Measurements from ENCODE around the gene FN3K.
A peak's percentile ranks its signal among the peaks of the same experiment; 100 is the strongest.

Gene FN3K

DNA sequence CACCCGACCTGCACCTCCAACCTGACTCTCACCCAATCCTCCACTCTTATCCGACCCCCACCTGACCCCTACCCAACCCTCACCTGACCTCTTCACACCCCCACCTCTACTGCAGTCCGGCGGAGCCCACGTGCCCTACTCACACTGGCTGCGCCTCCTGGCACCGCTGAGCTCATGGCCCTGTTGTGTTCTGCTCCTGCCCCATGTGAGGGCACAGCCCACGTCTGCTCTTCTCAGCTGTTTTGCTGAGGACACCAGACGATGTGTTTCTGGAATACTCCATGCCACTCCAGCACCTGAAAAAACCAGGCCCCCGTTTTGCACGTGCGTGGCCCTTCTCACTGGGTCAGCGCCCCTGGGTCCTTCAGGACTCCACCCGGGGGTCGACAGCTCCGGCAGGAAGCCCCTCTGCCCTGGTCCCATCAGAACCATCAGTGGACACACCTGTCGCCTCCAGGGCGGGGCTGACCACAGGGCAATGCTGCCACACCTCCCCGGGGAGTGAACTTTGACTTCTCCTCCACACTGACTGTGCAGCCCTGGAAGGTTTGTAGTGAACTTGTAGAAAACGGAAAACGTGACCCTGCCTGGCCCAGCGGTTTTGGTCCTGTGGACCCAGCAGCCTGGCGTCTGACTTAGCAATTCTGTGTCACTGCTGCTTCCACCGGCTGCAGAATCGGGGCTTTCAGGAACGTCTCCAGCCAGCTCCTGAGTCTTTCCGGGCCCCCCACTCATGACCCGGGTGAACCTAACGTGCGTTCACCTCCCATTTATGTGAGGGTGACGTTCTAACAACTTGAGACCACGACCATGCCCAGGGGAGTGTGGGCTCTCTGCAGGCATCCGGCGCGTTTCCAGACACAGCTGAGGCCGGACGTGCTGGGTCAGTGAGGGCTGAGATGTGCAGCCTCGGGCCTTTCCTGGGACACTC lies 31.2 kb upstream of the FN3K start:
- DNase-seq: no peak

DNA sequence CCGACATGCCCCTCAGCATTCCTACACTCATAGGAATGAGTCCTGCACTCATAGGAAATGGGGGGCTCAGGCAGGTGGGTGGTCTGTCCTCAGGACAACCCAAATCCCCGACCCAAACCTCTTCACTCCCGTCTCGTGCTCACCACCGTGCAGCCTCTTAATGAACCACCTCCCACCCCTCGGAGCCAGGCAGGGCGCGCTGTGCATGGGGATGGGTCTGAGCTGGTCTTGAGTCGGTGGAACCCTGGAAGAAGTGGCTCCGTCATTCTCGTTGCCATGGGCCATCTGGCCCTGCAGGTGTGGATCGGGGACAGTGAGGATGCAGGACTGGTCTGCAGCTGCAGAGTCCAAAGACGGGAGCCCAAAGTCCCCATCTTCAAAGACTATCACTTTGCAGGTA lies 30.5 kb upstream of the FN3K start:
- DNase-seq: no peak

DNA sequence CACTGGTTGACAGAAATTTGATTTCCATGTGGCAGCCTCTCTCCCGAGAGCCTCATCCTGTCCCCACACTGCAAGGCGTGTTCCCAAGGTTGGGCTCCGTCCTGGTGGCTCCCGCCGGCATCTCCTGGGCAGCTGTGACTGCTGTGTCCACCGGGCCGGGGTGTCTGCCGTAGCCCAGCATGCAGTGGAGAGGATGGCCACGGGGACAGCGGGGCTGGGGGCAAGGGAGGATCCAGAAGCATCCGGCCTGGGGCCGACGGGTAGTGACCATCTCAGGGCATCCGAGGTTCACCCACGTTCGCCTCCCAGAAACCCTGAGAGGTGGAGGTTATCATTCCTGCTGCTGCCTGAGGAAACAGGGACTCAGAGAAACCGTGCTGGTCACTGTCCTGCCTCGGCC lies 29.7 kb upstream of the FN3K start:
- no peak for DNase-seq

DNA sequence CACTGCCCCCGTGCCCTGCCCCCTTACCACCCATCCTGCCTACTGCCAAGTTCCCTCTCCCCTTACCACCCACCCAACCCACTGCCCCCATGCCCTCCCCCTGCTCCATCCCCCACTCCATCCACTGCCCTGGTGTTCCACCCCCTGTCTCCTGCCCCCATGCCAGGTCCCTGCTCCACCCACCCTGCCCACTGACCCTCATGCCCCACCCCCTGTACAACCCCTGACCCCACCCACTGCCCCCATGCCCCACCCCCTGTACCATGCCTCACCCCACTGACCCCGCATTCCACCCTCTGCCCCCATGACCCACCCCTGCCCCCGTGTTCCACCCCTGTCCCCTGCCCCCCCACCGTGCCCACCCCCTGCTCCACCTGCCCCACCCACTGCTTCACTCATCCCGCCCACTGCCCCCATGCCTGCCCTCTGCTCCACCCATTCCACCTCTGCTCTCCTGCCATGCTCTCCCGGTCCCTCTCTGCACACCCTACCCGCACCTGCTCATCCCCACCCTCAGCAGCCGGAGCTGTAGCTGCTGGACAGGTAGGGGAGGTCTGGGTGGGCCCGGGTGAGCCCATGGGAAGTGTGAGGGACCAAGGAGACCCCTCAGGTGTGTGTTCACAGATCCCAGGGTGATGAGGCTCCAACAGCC lies 26.3 kb upstream of the FN3K start:
- DNase-seq: no peak

DNA sequence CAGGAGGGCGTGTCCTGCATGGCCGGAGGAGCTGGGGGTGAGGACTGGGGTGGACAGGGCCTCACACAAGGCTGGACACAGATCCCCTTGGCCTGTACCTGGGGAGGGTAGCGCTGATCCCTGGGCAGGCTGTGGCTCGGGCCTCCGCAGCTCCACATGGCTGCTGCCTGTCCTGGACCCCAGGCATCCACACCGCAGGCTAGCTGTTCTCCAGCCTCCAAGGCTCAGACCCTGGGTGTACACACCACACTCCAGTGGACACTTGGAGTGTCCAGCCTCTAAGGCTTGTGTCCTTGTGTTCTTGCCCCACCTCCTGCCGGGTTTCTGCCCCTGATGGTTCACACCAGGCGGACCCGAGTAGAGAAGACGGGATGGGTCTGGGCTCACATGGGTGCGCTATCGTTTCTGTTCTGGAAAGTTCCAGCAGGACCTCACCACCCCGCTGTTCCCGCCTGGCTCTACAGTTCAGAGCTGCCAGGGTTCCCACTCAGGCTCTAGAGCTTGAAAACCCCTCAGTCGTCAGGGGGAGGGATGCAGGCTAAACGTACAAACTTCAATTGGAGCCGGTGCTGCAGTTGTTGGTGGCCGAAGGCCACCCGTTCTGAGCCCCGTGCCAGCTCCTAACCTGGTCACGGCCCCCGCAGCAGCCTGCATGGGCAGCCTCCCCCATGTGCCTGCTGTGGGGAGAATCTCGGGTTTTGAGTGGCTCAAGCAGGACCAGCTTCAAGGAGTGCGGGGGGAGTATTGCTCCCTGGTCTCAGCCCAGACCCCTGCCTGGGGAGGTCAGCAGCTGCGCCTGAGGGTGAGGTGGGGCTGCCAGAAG lies 25.5 kb upstream of the FN3K start:
- DNase-seq: no peak

DNA sequence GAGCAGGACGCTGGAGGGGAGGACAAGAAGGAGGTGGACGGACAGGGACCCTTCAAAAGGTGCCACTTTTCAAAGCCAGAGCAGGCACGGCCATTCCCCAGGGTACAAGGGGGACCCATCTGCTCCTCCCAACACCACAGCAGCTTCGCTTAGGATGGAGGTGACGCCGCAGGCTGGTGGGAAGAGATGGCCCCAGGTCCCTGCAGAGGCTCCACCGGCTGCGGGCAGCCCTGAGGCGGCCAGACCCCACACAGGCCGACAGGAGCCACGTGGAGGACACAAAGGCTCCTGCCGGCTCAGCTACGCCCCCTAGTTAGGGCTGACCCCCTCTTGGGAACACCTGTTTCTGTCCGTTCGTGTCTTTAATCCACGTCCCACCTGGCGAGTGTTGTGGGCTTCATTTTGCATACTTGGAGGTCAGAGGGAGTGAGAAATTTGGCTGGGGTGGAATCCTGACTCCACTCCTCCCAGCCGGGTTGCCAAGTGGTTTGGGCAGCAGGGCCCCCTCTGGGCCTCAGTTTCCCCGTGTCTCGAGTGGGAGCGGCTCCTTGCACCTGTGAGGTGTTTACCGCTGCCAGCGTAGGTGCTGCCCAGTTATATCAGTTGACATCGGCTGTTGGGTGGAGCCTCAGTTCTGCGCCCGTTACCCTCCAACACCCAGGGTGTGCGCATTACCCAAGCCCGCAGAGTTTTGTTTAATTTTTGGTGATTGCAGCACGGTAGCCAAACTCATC lies 24.7 kb upstream of the FN3K start:
- no peak for DNase-seq

DNA sequence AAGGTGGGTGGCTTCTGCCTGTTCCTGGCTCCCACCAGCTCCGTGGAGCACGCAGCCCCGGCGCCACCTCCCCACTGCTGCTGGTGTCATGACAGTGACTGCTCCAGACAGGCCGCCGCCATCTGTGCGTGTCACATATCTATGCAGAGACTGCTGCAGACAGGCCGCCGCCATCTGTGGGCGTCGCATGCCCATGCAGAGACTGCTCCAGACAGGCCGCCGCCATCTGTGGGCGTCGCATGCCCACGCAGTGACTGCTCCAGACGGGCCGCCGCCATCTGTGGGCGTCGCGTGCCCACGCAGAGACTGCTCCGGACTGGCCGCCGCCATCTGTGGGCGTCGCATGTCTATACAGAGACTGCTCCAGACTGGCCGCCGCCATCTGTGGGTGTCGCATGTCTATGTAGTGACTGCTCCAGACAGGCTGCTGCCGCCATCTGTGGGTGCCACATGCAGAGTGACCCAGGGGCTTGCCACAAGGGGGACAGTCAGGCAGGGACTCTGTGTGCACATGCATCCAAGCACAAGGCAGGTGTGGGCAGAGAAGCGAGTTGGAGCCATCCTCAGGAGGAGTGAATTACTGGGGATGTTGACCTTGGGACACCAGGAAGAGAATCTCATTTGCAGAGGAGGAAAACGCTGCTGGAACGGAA lies 22.2 kb upstream of the FN3K start:
- DNase-seq: no peak

DNA sequence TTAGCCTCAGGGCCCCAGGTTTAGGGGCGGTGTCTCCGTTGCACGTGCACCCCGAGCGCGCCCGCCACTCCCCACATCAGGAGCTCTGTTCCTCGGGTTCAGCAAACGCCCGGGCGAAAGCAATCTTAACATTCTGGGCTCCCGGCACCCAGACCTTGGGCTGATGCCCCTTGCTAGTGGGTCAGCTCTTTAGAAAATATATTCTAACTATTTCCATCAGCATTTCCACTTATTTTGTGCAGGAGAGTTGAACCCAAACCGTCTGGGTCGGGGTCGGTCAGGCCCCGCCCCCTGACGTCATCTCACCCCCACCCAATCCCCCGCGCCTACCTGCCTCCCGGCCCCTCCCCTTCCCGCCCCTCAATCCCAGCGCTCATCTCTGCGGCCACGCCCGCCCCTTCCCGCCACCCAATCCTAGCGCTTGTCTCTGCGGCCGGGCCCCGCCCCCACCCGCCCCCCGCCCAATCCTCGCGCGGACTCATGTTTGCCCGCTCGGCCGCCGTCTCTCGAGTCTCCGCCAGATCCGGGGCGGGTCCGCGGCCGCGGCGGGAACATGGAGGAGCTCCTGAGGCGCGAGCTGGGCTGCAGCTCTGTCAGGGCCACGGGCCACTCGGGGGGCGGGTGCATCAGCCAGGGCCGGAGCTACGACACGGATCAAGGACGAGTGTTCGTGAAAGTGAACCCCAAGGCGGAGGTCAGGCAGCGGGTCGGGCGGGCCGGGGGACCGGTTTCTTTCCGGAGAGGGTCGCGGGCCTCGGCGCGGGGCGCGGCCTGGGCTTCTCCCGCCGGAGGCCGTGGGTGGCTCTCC lies 19.0 kb upstream of the FN3K start, which contains the start of gene FN3KRP:
FN3KRP (plus strand) TSS at position 504 of the 808 bp plus-strand sequence; CDS start at position 554, 50 bp downstream.
- peak; percentile 96 to 98 for DNase-seq

DNA sequence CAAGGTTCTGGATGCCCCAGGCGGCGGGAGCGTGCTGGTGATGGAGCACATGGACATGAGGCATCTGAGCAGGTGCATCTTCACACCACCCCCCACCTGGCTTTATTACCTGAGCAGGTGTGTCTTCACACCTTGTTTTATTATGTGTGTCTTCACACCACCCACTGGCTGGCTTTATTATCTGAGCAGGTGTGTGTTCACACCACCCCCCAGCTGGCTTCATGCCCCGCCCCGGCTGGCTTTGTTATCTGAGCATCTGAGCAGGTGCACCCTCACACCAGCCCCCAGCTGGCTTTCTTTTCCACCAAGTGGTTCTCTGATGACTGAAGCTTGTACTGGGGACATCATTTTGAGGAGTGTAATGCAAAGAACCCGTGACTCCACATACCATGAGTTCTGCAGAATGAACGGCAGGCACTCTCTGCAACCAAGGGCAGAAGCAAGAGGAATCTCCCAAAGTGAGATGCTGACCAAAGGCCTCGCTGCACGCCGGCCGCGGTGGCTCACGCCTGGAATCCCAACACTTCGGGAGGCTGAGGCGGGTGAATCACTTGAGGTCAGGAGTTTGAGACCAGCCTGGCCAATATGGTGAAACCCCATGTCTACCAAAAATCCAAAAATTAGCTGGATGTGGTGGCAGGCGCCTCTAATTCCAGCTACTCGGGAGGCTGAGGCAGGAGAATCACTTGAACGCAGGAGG lies 16.3 kb upstream of the FN3K start:
- peak; percentile 31 to 44 for DNase-seq

DNA sequence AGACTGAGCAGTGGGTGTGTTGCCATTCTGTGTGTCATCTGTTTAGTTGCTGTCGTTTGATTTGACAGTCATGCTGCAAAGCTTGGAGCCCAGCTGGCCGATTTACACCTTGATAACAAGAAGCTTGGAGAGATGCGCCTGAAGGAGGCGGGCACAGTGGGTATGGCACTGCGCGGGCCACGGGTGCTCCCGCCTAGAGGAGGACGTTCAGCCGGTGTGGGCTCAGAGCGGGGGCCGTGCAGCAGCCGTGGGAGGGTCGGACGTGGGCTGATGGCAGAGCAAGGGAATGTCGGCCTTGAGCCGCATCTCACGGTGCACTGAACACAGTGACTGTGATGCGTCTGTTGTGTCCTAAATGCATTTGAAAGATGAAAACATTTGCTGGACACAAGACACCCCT lies 15.2 kb upstream of the FN3K start:
- DNase-seq: no peak

DNA sequence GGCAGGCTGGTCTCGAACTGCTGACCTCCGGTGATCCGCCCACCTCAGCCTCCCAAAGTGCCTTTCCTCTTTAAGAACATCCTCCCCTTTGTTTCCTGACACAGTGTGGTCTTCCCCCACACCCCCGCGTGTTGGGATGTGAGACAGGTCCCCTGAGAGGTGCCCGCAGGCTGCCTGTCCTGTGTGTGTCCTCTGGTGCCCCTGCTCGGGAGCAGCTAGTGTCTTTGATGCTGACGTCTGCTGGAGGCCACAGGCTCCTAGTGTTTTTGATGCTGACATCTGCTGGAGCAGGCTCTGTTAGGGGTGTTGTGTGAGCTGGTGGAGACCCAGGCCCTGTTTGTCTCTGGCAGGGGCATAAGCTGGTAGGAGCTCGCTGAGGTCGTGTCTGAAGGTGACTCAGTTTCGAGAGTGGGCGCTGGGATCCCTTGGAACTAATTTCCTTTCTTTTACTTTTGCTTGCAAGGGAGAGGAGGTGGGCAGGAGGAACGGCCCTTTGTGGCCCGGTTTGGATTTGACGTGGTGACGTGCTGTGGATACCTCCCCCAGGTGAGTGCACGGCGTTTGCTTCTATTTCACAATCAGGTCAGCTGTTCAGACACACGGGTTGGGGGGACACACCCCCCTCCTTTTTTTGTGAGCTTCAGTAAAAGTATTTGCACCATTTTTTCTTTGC lies 12.9 kb upstream of the FN3K start:
- no peak for DNase-seq

DNA sequence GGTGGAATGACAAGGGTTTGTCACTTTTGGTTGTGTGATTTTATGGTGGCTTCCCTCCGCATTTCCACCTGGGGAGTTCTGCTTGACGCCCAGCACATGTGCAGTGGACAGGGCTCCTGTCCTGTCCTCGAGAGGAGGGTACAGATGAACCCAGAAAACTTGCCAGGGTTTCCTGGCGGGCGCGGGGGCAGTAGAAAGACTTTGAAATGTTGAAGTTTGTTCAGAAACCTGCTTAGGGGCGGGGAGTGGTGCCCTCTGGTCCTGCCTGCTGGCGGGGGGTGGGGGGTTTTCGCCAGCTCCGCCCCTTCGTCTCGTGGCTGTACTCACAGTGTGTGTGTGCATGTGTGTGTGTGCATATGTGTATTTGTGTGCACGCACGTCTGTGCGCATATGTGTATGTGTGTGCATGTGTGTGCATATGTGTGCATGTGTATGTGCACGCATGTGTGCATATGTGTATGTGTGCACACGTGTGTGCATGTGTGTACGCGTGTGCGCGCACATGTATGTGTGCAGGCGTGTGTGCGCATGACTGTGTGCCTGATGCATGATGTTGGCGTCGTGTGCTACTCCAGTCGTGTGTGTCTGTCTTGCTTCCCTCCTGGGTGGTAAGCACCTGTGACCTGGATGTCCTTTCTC lies 12.1 kb upstream of the FN3K start:
- DNase-seq: no peak

DNA sequence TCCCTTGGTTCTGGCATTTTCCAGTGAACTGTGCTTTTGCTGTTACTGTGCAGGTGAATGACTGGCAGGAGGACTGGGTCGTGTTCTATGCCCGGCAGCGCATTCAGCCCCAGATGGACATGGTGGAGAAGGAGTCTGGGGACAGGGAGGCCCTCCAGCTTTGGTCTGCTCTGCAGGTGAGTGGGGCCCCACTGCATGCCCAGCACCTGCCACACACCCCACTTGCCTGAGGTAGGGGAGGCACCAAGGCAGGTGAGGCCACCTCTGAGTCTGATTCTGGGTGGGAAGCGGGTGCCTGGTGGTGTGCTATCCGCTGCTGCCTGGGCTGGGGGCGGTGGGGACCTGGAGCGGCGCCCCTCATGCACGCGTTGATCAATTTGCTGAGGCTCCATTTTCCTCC lies 9.0 kb upstream of the FN3K start:
- DNase-seq: no peak

DNA sequence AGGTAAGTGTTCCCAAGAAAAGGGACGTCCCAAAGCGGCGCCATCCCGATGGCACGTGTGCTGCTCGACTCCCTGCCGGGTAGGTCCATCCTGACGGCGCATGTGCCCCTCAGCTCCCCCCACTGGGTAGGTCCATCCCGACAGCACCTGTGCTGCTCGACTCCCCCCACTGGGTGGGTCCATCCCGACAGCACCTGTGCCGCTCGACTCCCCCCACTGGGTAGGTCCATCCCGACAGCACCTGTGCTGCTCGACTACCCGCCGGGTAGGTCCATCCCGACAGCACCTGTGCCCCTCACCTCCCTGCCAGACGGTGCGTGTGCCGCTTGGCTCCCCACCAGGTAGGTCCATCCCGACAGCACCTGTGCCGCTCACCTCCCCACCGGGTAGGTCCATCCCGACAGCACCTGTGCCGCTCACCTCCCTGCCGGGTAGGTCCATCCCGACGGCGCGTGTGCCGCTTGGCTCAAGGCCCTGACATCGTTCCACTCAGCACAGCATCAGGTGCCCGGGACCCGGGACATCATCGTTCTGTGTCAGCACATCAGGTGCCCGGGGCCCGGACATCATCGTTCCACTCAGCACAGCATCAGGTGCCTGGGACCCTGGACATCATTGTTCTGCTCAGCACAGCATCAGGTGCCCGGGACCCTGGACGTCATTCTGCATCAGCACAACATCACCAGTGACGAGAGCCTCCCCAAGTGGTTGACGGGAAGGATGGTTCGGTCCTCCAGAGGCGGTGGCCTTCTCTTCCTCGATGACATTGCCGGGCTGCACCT lies 5.7 kb upstream of the FN3K start:
- DNase-seq: no peak

DNA sequence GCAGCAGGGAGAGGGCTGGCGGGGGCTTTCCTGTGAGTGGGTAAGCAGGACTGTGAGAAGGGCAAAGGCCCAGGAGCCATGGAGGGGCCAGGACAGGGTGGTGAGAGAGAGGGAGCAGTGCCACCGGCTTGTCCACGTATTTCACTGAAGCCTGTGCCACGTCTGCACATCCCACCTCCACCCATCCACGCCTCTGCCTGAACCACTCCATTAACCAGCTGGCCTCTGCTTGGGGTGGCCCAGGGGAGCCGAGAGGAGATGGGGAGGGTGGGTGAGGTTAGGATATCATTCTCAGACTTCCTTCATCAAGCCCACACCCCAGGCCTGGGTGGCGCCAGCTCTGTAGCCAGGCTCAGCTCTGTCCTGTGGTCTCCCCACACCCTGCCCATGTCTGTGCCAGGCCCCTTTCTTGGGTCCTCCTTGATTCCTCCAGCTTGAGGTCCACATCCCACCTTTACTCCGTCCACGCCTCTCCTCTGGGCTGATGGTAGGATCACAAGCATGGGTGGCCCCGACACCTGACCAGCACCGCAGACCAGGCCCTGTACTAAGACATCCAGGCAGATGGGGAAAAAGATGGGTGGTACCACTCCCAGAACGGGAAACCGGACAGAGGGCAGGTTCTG lies 3.2 kb upstream of the FN3K start:
- no peak for DNase-seq

DNA sequence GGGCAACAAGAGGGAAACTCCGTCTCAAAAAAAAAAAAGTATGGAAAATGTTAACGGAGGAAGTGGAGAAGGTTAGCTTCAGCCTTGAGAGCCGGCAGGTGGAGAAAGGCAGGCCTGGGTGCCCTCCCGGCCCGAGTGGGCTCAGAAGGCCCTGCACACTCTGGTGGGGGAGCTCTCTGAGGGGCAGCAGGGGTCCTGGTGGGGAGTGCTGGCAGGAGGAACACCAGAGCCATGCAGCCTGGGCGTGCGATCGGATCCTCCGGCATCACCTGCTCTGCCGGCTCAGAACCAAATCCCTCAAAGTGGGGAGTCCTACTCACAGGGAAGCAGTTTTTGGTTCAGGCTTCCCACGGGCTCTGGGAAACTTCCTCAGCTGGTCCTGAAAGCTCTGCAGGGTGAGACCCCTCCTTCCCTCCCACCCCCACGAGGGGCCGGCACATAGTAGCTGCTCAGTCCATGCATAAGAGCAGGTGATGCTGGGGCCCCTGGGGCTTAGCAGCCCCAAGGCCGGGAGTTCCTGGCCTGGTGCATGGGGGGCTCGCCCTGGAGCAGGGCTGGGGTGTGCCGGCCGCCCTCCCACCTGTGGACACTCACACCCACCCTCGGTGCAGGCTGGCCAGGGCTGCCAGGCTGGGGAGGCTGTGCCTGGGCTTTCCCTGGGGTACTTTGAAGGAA lies 1.2 kb downstream of the FN3K start:
- no peak for DNase-seq

Data from NCI-H2081 (cell line).